ENCODE data around the gene IL11.
A peak's percentile ranks its signal among the peaks of the same experiment; 100 is the strongest.

The IL11 gene

GRCh38 chr19:55344444-55344843 lies 25.8 kb downstream of the IL11 start:
- TF ChIP-seq CTCF (IDR thresholded peaks at IDR 0.05; ENCODE audit: low read depth, low read length), result no peak
- in situ Hi-C loops (cut with HindIII; ENCODE audit: low sequenced_read_pairs), result no loop called here
- no peak overlapping the region for H3K4me3 ChIP-seq (ENCODE audit: low read depth, low read length)
- DNase-seq (ENCODE audit: low read depth, low spot score), result peak; percentile 29

GRCh38 chr19:55341595-55342531 lies 28.4 kb downstream of the IL11 start:
- in situ Hi-C loops (cut with HindIII; ENCODE audit: low sequenced_read_pairs), result no loop called here
- DNase-seq (ENCODE audit: low read depth, low spot score), result no peak
- TF ChIP-seq CTCF (IDR thresholded peaks at IDR 0.05; ENCODE audit: low read depth, low read length), result no peak
- peak overlapping the region; percentile 7 for H3K4me3 ChIP-seq (ENCODE audit: low read depth, low read length)

GRCh38 chr19:55341171-55341588 lies 29.1 kb downstream of the IL11 start:
- TF ChIP-seq CTCF (IDR thresholded peaks at IDR 0.05; ENCODE audit: low read depth, low read length), result no peak
- peak; percentile 41 for DNase-seq (ENCODE audit: low read depth, low spot score)
- peak overlapping the region; percentile 73 for H3K4me3 ChIP-seq (ENCODE audit: low read depth, low read length)
- in situ Hi-C loops (cut with HindIII; ENCODE audit: low sequenced_read_pairs), result no loop called here

GRCh38 chr19:55340784-55341147 lies 29.5 kb downstream of the IL11 start:
- DNase-seq (ENCODE audit: low read depth, low spot score), result no peak
- in situ Hi-C loops (cut with HindIII; ENCODE audit: low sequenced_read_pairs), result no loop called here
- H3K4me3 ChIP-seq (ENCODE audit: low read depth, low read length), result peak overlapping the region; percentile 73
- TF ChIP-seq CTCF (IDR thresholded peaks at IDR 0.05; ENCODE audit: low read depth, low read length), result peak; percentile 36

- peak overlapping the region; percentile 73 for H3K4me3 ChIP-seq (ENCODE audit: low read depth, low read length)
- no peak for DNase-seq (ENCODE audit: low read depth, low spot score)
- in situ Hi-C loops (cut with HindIII; ENCODE audit: low sequenced_read_pairs), result no loop called here
- TF ChIP-seq CTCF (IDR thresholded peaks at IDR 0.05; ENCODE audit: low read depth, low read length), result no peak
These were observed 30.1 kb downstream of the IL11 start for GRCh38 chr19:55339889-55340783.

GRCh38 chr19:55339105-55339888 lies 31.0 kb downstream of the IL11 start, which contains the start of gene KMT5C:
Gene KMT5C (plus strand): TSS chr19:55339876. CDS start chr19:55341937, 2,061 bp downstream.
- peak within 1 kb of the TSS; percentile 73 for H3K4me3 ChIP-seq (ENCODE audit: low read depth, low read length)
- in situ Hi-C loops (cut with HindIII; ENCODE audit: low sequenced_read_pairs), result no loop called here
- DNase-seq (ENCODE audit: low read depth, low spot score), result peak; percentile 100
- TF ChIP-seq CTCF (IDR thresholded peaks at IDR 0.05; ENCODE audit: low read depth, low read length), result peak; percentile 34

All from astrocyte of the spinal cord (primary cell).